Subcutaneous abdominal adipose tissue (tissue), 5 donors: ENCODE data around the gene PREX1.

Experiments used
- H3K27ac ChIP-seq: one replicate; pipeline ENCODE4 v1.7.0; 2013; ENCODE audit warnings: low read depth, mild to moderate bottlenecking, inconsistent platforms, low read length, moderate library complexity
- H3K27me3 ChIP-seq, 5 donors: one replicate each; pipeline ENCODE4 v1.7.0; 2013; ENCODE audit warnings: low read length in 5 of 5, inconsistent platforms in 1 of 5; ENCODE audit not compliant: control insufficient read depth in 5 of 5, insufficient read depth in 4 of 5
- H3K36me3 ChIP-seq, 5 donors: one replicate each; pipeline ENCODE4 v1.7.0; 2013; ENCODE audit warnings: low read length in 5 of 5; ENCODE audit not compliant: control insufficient read depth in 5 of 5, insufficient read depth in 5 of 5
- H3K4me1 ChIP-seq, 5 donors: one replicate each; pipeline ENCODE4 v1.7.0; 2013; ENCODE audit warnings: low read length in 5 of 5, mild to moderate bottlenecking in 3 of 5, moderate library complexity in 1 of 5; ENCODE audit not compliant: control insufficient read depth in 5 of 5, insufficient read depth in 5 of 5
- H3K4me3 ChIP-seq, 5 donors: one replicate each; pipeline ENCODE4 v1.7.0; 2013; ENCODE audit warnings: low read length in 5 of 5, low read depth in 1 of 5
- H3K9ac ChIP-seq, 5 donors: one replicate each; pipeline ENCODE4 v1.7.0; 2013; ENCODE audit warnings: low read length in 5 of 5, mild to moderate bottlenecking in 4 of 5, moderate library complexity in 3 of 5
- H3K9me3 ChIP-seq, 5 donors: one replicate each; pipeline ENCODE4 v1.7.0; 2013; ENCODE audit warnings: low read length in 5 of 5; ENCODE audit not compliant: control insufficient read depth in 5 of 5
- donor health status: healthy.
- donor health status: healthy.
- donor health status: healthy.
- donor health status: healthy.
- donor health status: healthy.

Gene PREX1

DNA sequence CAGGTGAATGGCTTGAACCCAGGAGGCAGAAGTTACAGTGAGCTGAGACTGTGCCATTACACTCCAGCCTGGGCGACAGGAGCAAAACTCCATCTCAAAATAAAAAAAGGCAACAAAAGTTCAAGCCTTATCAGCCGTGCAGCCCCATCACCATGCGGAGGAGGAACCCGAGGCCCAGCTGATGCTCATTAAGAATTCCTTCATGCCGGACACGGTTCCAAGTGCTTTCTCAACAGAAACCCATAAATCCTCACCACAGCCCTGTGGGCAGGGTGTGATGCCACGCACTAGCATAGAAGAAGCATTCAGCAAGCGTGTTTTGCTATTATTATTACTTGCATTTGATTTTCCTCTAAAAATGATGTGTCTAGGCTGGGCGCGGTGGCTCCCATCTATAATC is 56.3 kb downstream of the PREX1 start:
- Histone ChIP-seq H3K27me3 (peaks cover 0 to 12% (median 7%) of the 10 kb centered on the region in 5 donors), H3K4me1 (peaks cover 0 to 58% (median 2%) of the 10 kb centered on the region in 5 donors)

DNA sequence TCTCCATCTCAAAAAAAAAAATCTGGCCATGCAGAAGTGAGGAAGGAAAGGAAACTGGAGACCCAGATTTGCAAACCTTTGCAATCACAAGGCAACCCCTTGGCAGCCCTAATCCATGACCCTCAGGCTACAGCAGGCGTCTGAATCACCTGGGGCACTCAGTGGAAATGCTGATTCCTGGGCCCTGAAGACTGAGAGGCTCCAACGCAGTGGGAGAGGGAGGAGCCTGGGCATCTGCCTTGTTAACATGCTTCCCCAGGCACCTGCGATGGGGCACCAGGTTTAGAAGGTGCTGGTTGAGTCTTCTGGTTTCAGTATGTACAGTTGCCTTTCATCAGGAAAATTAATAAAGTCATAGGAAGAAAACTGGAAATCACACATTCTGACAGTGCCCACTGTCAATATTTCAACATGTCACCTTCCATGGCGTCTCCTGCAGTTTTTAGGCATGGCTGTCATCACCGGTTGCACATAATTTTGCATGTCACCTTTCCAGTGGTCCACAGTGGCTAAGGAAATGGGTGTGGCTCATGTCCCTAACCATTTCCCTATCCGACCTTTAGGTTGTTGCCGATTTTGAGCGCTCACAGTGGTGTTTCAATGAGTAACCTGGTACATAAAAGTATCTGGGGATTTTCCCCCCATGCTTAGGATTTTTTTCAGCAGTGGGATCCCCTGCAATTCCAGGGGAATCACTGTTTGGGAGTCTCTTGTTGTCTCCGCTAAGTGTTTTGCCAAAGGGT is 56.9 kb downstream of the PREX1 start:
- Histone ChIP-seq H3K4me1 (peaks cover 0 to 60% (median 2%) of the 10 kb centered on the region in 5 donors), H3K9me3 (no peaks in the 10 kb centered on the region), H3K4me3 (no peak overlapping the region), H3K27me3 (peaks cover 0 to 14% (median 7%) of the 10 kb centered on the region in 5 donors), H3K36me3 (no peaks in the 10 kb centered on the region), H3K27ac (no peak overlapping the region), H3K9ac (no peak overlapping the region)

More for the DNA sequence above, 56.3 kb downstream of the PREX1 start:
- Histone ChIP-seq H3K4me3 (no peak overlapping the region), H3K9ac (no peak overlapping the region), H3K36me3 (no peaks in the 10 kb centered on the region), H3K27ac (no peak overlapping the region), H3K9me3 (no peaks in the 10 kb centered on the region)

DNA sequence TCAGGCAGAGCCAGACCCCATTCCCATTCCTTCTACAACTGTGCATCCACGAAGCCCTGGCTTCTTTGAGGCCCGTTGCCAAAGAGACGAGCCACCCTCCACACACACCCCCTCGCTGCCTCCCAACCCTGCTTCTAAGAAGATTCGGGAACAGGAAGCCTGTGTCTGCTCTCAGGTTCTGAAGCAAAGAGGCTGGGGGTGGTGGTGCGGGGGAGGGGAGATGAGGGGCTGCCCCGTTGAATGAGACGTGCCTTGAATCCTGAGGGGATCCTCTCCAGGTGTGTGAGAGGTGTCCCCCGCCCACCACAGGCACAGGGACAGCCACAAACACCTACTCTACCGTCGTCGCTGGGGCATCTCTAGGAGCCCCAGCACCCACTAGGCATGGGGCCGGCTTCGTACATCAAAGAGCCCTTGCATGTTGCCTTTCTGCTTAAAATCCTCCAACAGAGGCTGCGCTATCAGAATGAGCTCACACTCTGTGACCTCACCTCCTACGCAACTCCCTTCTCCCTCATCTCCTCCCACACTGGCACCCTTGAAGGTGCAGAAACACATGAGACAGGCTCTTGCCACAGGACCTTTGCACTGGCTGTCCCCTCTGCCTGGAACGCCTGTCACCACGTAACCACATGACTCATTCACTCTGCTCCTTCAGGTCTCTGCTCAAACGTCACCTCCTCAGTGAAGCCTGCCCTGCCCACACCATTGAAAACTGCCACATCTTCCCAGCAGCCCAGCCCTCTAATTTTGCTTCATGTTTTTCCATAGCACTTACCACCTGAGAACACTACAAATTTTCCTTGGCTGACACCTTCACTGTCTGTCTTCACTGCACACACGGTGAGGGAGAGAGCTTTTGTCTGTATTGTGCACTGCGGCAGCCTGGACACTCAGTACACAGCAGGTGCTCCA is 58.5 kb downstream of the PREX1 start:
- H3K9ac ChIP-seq = no peak overlapping the region
- no peak overlapping the region for H3K4me3 ChIP-seq
- H3K4me1 ChIP-seq = peaks cover 0 to 49% (median 2%) of the 10 kb centered on the region in 5 donors
- H3K36me3 ChIP-seq = no peaks in the 10 kb centered on the region
- H3K27ac ChIP-seq = no peak overlapping the region
- peaks cover 0 to 2% (median 0%) of the 10 kb centered on the region in 5 donors for H3K9me3 ChIP-seq
- H3K27me3 ChIP-seq = peaks cover 0 to 14% (median 3%) of the 10 kb centered on the region in 5 donors

DNA sequence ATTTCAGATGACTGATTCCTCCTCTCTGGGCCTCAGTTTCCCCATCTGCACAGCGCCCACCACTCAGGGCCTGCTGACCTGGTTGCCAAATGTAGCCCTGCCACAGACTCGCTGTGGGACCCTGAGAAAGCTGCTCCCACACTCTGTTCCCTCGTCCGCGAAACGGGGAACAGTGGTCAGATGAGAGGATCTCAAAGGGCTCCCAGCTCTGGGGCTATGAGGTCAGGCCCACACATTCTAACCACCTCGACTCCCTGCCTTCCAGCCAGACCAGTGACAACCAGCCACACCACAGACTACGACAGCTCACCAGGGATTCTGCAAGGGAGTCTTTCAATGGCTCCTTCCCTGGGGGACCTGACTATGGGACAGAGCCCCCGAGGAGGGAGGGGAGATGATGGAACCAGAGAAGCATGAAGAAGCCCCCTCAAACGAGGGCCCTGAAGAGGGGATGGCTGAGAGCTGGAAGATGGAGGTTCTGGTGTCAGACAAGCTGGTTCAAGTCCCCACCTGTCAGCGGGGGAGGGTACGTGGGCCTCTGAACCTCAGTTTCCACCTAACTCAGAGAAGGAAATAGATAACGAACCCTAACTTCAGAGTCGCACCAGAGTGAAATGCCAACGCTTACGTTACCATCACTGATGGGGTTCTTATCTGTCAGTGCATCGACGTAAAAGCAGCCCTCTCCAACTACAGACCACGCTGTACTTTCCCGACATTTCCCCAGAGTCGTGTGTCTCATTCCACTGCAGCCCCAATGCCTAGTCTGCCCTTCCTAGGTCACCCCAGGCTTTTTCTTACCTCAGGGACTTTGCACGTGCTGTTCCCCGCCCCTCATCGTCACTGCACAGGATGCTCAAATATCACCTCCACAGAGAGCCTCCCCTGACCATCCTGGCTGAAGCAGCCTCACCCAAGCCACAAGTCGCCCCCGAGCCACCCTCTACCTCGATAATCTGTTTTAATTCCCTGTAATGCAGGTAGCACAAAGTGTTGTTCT is 60.5 kb downstream of the PREX1 start:
- Histone ChIP-seq H3K9ac (no peak overlapping the region), H3K27ac (no peak overlapping the region), H3K4me1 (peaks cover 0 to 44% (median 2%) of the 10 kb centered on the region in 5 donors)

DNA sequence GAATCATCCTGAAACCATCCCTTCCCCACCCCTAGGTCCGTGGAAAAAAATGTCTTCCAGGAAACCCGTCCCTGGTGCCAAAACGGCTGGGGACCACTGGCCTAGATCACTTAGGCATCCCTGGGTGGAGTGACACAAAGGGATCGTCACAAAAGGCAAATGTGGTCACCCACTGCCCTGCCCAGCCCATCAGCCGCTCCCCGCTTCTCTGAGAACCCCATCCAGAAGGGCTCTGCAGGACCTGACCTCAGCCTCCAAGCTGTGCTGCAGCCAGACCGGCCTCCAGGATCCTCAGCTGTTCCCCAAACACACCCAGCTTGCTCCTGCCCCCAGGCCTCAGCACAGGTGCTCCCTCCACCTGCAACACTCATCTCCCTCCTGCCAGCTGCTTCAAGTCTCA is 61.6 kb downstream of the PREX1 start:
- Histone ChIP-seq H3K36me3 (no peaks in the 10 kb centered on the region), H3K4me1 (peaks cover 0 to 38% (median 2%) of the 10 kb centered on the region in 5 donors), H3K9ac (no peak overlapping the region), H3K4me3 (no peak overlapping the region), H3K27me3 (peaks cover 0 to 12% (median 3%) of the 10 kb centered on the region in 5 donors), H3K9me3 (peaks cover 0 to 2% (median 0%) of the 10 kb centered on the region in 5 donors), H3K27ac (no peak overlapping the region)

More for the DNA sequence above, 60.5 kb downstream of the PREX1 start:
- peaks cover 0 to 2% (median 0%) of the 10 kb centered on the region in 5 donors for H3K9me3 ChIP-seq
- peaks cover 0 to 12% (median 3%) of the 10 kb centered on the region in 5 donors for H3K27me3 ChIP-seq
- no peak overlapping the region for H3K4me3 ChIP-seq
- no peaks in the 10 kb centered on the region for H3K36me3 ChIP-seq

DNA sequence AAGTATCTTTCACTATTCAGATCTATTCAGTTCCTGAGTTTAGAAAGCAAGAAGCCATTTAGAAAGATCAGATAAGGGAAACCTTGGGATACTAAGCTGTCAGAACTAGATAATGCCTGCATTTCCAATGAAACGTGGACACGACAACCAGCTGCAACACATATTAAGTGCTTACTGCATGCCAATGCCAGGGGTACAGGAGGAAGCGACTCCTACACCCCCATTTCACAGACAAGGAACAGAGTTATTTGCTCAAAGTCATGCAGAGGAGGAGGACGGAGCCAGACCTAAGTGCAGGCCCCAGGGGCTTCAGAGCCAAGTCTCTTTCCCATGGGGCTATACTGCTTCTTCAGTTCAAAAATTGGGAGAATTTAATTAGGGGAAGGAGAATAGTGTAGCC is 62.4 kb downstream of the PREX1 start:
- Histone ChIP-seq H3K36me3 (no peaks in the 10 kb centered on the region), H3K4me1 (peaks cover 0 to 39% (median 2%) of the 10 kb centered on the region in 5 donors), H3K9ac (no peak overlapping the region), H3K9me3 (peaks cover 0 to 2% (median 0%) of the 10 kb centered on the region in 5 donors), H3K27me3 (peaks cover 0 to 12% (median 3%) of the 10 kb centered on the region in 5 donors), H3K27ac (no peak overlapping the region), H3K4me3 (no peak overlapping the region)

DNA sequence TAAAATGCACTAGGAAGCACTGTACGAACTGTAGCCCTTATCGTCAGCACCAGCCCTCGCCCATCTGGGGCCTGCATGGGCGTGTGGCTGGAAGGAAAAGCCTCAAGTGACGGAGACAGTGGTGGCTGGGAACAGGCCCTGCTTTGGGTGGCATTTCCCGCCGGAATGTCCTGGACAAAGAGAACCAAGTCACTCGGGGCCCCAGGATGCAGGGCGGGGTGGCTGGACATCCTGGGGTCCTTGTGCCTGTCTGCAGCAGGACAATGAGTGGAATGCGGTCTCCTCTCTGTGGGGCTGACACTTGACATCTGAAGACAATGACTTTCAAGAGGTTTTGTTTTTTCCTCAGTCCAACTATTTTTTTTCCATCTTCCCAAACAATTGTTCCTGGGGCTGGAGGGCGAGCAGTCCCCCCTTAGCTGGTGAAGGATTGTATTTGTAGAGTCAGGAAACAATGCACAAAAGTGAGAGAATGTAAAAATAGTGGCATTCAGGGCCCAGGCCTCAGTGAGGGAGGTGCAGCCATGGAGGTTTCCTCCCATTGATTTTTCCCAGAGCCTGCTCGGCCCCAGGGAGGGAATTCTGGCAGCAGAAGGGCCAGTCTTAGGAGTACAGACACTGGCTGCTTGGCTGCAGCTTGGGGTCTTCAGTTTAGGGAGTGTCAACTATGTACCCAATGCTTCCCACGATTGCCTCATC is 64.4 kb downstream of the PREX1 start:
- Histone ChIP-seq H3K27ac (no peak overlapping the region), H3K4me1 (peaks cover 0 to 42% (median 2%) of the 10 kb centered on the region in 5 donors), H3K9me3 (peaks cover 0 to 2% (median 0%) of the 10 kb centered on the region in 5 donors), H3K27me3 (peaks cover 0 to 6% (median 3%) of the 10 kb centered on the region in 5 donors), H3K36me3 (no peaks in the 10 kb centered on the region), H3K4me3 (no peak overlapping the region), H3K9ac (peak overlapping the region in 1 of 5 donors; percentile 0)

DNA sequence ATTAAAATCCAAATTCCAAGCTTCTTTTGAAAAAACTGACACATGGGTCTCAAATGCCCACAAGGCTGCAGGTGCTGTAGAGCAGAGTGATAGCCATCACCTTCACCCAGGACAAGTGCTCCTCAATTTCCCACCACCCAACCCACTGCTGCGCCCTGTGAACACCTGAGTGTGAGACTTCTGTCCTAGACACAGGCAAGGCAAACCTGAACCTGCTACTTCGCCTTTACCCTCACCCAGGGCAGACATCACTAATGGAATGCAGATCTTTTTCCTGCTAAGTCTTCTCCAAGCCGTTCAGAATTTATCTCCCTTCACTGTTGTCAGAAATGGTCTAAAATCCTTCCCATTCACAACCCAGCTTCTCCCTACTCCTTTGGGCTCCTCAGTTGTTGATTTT is 65.9 kb downstream of the PREX1 start:
- H3K36me3 ChIP-seq = no peaks in the 10 kb centered on the region
- peak overlapping the region; percentile 34 for H3K27ac ChIP-seq
- no peak overlapping the region for H3K4me3 ChIP-seq

More for the DNA sequence above, 65.9 kb downstream of the PREX1 start:
- no peak overlapping the region for H3K9ac ChIP-seq
- peaks cover 0 to 6% (median 0%) of the 10 kb centered on the region in 5 donors for H3K27me3 ChIP-seq
- peaks cover 0 to 2% (median 0%) of the 10 kb centered on the region in 5 donors for H3K9me3 ChIP-seq
- H3K4me1 ChIP-seq = peaks cover 0 to 42% (median 2%) of the 10 kb centered on the region in 5 donors
